ENCODE data around the gene ARHGDIA.

ARHGDIA gene

GRCh38 chr17:81860756-81861568 is 10.2 kb downstream of the ARHGDIA start:
- peak; percentile 100 for DNase-seq

- no peak for DNase-seq
Measured at GRCh38 chr17:81859906-81860755, 11.0 kb downstream of the ARHGDIA start, which contains the start of gene P4HB. Gene P4HB, minus strand, starts transcription at chr17:81860535. Its CDS starts 64 bp downstream, at chr17:81860471.

GRCh38 chr17:81858967-81859905 is 11.9 kb downstream of the ARHGDIA start:
- DNase-seq: no peak

- no peak for DNase-seq
Measured at GRCh38 chr17:81858170-81858966, 12.8 kb downstream of the ARHGDIA start.

- DNase-seq: no peak
Measured at GRCh38 chr17:81854974-81855774, 16.0 kb downstream of the ARHGDIA start.

GRCh38 chr17:81852237-81852636 is 18.9 kb downstream of the ARHGDIA start:
- no peak for DNase-seq

GRCh38 chr17:81851423-81851822 is 19.7 kb downstream of the ARHGDIA start:
- no peak for DNase-seq

- no peak for DNase-seq
Measured at GRCh38 chr17:81849457-81849856, 21.7 kb downstream of the ARHGDIA start.

- DNase-seq: no peak
Measured at GRCh38 chr17:81846743-81847689, 24.1 kb downstream of the ARHGDIA start.

- DNase-seq: no peak
Measured at GRCh38 chr17:81845881-81846742, 25.0 kb downstream of the ARHGDIA start.

- no peak for DNase-seq
Measured at GRCh38 chr17:81845361-81845760, 25.8 kb downstream of the ARHGDIA start.

- no peak for DNase-seq
Measured at GRCh38 chr17:81844887-81845286, 26.2 kb downstream of the ARHGDIA start.

GRCh38 chr17:81844327-81844851 is 26.7 kb downstream of the ARHGDIA start:
- DNase-seq: no peak

- DNase-seq: no peak
Measured at GRCh38 chr17:81843713-81844326, 27.3 kb downstream of the ARHGDIA start.

- DNase-seq: no peak
Measured at GRCh38 chr17:81842725-81843504, 28.2 kb downstream of the ARHGDIA start.

- no peak for DNase-seq
Measured at GRCh38 chr17:81842378-81842724, 28.8 kb downstream of the ARHGDIA start.

GRCh38 chr17:81841866-81842265 is 29.3 kb downstream of the ARHGDIA start:
- DNase-seq: no peak
